HS-27A (cell line): Measurements from ENCODE around the gene CEP89.
"Not testable (repeated sequence)": the region's sequence is repeated elsewhere in the genome, so short reads cannot be mapped to it uniquely, and the experiment has no call there.

Experiments
- DNase-seq: peaks from one replicate; pipeline ENCODE4 v3.0.0-alpha.2; 2012; ENCODE audit warnings: low read depth, missing footprints

The CEP89 gene

DNA sequence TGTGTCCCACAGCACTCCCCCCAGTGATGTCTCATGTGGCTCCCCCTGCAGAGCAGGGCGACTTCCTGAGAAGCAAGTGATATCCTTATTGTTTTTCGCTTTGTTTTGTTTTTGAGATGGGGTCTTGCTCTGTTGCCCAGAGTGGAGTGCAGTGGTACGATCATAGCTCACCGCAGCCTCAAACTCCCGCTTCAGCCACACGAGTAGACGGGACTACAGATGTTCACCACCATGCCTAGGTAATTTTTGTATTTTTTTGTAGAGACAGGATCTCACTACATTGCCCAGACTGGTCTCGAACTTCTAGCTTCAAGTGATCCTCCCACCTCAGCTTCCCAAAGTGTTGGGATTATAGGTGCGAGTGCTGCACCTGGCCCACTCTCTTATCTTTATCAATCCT lies 5.0 kb downstream of the CEP89 start:
- DNase-seq: no peak

DNA sequence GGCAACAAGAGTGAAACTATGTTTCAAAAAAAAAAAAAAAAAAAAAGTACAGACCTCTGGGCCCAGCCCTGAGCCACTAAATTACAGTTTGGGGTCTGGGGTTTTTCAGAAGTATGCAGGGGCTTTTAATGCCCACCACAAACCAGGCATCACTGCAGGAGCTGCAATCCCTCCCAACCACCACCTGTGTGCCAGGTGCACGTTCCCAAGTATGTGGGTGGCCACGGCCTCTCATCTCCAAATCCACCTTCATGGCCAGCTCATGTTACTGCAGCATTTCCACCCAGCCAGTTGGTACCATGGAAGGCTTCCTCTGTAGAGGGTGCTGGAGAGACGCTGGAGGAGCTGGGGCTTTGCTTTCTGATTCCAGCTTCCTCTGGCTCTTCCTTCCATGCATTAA lies 26.5 kb downstream of the CEP89 start:
- DNase-seq: no peak

DNA sequence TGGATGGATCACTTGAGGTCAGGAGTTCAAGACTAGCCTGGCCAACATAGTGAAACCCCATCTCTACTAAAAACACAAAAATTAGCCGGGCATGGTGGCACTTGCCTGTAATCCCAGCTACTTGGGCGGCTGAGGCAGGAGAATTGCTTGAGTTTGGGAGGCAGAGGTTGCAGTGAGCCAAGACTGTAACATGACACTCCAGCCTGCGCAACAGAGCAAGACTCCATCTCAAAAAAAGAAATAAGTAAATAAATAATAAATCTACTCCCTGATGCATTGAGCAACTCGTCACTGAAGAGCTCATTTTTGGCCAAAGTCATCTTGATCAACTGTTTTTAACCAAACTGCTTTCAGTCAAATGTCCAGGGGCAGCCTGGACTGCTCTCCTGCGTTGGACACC lies 30.5 kb downstream of the CEP89 start:
- DNase-seq: not testable (repeated sequence)

DNA sequence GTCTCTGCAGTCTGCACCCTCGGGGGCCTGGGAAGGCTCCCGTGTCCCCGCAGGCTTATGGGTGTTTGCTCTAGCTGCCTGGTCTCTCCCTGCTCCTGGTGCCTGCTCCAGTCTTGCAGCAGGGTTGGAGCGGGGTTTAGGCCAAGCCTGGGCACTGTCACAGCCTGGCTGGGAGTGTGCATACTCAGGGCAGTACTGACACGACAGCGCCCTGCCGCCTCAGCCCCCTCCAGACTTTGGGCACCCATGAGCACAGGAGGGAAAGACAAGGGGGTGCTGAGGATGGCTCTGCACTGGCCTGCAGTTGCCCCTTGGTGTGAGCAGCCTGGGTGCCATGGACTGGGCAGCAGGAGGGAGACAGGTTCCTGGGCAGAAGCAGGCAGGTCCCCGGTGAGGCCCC lies 35.7 kb downstream of the CEP89 start:
- DNase-seq: no peak

DNA sequence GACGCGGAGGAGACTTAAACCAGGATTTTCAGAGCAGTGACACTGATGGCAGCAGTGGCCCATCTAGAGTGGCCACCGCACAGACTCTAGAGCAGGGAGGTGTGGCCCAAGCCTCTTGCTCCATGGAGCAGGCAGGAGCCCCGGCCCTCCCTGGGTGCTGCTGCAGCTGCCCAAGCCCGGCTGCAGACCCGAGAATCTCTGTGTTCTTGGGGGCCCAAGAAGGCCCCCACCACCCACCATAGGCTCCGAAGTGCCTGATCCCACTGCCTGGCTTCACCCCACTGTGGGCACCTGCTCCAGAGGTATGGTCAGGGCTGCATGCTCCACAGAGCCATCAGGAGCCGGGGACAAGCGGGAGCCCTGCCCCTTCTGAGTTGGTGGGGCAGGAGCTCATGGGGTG lies 36.1 kb downstream of the CEP89 start:
- DNase-seq: no peak

DNA sequence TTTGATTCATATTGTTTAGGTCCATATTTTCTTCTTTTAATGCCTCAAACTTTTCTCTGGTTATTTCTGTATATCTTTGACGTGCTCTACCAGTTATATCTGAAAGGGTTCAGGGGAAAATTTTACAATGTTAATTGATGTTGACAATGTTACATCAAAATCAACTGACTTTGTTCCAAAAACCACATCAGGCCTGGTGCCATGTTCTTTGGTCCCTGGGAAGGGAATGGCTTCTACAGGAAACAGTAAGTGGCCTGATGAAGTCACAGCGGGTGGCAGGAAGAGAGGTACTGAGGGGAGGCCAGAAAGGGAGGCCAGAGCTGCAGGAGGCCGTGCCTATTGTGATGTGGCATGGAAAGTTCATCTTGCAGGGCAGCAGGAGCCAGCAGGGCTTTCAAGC lies 38.2 kb downstream of the CEP89 start:
- DNase-seq: no peak

DNA sequence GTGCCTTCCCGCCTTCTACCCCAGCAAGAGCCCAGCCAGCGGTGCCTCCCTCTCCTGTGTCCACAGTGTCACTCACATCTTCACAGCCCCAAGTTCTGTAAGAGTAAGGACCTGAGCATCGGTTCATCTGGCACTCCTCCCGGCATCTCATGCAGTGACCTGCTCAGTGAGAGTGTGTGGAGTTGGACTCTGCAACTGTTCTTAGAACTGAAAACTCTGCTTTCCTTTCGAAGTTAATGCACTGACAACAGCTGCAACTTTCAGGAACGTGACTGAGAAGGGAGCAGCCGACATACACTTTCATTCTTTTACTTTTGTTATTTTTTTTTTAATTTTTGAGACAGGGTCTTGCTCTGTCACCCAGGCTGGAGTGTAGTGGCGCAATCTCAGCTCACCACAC lies 41.2 kb downstream of the CEP89 start:
- no peak for DNase-seq

DNA sequence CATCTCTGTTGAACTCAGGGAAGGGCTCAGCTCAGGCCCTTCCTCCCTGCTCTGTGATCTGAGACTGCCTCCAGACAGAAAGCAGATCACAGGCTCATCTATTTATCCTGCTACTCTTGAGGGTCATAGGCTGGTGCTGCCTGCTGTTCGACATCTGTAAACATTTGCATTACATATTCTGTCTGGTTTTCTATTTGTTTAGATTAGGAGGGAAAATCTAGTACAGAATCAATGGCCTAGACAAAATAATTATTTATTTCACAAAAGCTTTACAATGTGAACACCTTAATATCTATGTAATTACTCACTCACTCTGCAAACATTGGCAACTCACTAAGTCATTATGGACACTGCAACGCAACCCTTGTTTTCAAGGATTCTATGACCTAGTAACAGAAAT lies 43.0 kb downstream of the CEP89 start:
- DNase-seq: no peak

DNA sequence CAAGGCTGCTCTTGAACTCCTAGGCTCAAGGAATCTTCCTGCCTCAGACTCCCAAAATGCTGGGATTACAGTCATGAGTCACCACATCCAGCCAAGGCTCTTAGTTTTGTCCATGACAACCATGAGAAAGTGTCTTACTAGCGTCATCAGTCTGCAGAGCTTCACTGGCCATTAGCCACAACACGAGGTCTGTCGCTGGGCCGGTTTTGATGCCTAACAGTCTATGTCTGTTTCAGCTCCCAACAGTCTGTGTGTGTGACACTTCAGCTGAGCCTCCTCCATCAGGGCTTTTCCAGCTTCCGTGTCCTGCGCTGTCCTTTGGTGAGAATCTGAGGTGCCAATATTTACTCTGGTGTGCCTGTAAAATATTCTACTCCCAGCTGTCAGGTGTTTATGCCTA lies 47.6 kb downstream of the CEP89 start:
- no peak for DNase-seq

DNA sequence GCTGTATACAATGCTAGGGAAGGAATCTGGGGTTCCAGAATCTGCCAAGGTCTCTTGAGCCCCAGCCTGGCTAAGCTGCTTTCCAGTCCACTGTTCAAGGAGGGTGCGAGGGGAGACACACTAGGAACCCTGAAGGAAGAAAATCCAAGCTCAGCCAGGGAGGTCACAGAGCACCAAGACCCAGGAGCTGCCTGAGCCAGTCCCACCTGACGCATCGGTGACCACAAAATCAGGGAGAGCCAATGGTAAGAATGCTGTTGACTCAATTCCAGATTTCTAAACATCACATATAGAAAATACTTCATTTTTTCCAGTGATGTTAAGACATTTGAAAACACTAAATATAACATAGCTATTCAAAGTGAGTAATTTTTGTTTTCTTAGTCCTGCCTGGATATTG lies 50.1 kb downstream of the CEP89 start:
- no peak for DNase-seq

DNA sequence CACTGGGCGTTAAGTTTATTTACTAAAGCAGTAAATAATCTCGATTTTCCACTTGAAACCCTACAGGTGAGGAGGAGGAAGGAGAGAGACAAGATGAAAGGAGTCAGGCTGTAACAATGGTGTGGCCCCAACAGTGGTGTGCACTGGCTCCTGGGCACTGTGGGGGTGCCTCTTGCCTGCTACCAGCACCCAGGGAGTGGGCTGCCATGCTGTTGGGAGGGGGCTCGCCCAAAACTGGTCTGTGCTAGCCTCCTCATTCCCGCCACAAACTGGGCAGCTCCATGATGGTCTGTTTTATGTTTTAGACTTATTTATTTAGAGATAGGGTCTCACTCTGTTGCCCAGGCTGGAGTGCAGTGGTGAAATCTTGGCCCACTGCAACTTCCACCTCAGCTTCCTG lies 52.4 kb downstream of the CEP89 start:
- DNase-seq: no peak

DNA sequence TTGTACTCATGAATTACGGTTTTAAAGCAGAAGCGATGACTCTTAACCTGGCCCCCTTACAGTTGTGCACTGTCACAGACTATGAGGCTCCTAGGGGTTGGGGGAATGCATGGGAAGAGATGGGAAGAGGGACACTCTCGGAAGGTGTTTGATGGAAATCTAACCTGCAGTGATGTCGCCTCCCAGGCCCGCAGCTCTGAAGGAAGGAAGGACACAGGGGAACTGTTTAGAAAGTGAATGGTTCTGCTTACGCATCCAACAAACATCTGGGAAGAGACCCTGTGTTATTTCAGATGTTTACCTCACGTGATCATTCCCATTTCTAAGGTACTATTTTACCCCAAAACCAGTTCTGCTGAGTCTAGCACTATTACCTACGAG lies 54.2 kb downstream of the CEP89 start:
- DNase-seq: no peak

DNA sequence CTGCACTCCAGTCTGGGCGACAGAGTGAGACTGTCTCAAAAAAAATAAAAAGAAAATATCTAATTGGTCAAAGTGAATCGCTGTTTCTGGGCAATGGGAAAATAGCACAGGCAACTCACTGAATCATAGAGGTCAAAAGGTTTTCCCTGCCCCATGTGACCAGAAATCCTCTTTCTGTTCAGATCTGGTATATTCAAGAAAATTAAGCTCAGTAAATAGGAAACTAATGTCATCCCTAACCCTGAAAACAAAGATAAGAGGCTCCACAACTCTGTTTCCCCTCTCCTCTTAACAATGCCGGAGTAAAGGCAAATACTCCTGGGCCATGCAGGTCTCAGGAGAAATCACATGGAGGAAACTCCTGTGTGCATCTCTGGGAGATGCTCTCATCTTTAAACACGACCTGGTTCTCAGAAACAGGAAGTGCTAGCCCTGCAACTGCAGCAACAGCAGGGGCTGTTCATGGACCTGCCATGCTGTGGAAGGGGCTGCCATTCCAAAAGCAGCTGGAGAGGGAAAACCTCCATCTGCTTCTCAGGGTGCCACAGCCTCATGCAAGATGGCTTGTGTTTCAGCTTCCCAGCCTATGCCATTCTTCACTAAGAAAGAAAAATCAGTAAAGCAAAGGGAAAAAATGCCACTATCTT lies 54.7 kb downstream of the CEP89 start:
- no peak for DNase-seq

DNA sequence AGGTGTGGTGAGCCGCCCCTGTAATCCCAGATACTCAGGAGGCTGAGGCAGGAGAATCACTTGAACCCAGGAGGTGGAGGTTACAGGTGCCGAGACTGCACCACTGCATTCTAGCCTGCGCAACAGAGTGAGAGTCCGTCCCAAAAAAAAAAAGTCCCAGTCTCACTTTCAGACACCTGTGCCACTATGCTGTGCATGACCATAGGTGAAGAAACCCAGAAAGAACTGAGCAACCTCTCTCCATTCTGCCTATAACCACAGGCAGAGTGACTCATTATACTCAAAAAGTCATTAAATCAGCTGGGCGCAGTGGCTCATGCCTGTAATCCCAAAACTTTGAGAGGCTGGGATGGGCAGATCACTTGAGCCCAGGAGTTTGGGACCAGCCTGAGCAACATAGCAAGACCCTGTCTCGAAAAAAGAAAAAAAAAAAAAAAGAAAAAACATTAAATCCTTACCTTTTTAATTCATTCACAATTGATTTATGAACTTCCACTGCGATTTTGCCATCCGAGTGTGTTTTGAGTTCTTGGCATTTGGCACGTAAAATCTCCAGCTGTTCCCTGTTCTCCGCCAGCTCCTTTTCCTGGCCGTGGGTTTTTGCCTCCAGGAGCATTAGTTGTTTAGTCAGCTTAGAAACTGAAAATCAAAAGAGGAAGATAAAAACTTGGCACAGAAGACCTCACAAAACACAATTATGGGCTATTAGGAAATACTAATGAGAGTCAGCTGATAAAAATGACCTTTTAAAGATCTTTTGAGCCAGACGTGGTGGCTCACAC lies 56.7 kb downstream of the CEP89 start:
- no peak for DNase-seq

DNA sequence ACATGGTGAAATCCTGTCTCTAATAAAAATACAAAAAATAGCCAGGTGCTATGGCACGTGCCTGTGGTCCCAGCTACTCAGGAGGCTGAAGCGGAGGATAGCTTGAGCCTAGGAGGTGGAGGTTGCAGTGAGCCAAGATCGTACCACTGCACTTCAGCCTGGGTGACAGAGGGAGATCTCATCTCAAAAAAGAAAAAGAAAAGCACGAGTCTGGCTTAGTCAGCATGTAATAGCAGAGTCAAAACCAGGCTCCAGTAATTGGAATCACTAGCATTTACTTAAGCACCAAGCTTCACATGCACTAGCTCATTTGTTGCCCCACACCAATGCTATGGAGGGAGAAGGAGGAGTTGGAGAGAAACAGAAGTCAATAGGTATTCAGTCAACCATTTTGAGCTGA lies 60.3 kb downstream of the CEP89 start:
- DNase-seq: no peak

DNA sequence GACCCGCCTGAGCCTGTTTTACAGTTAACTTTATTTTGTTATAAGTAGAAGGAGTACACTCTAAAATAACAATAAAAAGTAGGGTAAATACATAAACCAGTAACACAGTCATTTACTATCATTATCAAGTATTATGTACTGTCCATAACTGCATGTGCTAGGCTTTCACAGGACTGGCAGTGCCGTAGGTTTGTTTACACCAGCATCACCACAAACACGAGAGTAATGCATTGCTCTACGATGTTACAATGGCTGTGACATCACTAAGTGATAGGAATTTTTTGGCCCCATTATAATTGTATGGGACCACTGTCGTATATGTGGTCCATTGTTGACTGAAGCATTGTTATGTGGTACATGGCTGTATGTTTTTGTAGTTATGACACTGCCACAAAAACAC lies 60.9 kb downstream of the CEP89 start:
- no peak for DNase-seq

DNA sequence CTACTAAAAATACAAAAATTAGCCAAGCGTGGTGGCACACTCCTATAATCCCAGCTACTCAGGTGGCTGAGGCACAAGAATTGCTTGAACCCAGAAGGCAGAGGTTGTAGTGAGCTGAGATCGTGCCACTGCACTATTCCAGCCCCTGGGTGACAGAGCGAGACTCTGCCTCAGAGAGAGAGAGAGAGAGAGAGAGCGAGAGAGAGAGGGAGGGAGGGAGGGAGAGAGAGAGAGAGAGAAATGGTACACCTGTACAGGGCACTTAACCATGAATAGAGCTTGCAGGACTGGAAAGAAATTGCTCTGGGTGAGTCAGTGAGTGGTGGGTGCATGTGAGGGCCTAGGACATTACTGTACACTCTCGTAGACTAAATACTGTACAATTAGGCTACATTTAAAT lies 61.7 kb downstream of the CEP89 start:
- DNase-seq: no peak

DNA sequence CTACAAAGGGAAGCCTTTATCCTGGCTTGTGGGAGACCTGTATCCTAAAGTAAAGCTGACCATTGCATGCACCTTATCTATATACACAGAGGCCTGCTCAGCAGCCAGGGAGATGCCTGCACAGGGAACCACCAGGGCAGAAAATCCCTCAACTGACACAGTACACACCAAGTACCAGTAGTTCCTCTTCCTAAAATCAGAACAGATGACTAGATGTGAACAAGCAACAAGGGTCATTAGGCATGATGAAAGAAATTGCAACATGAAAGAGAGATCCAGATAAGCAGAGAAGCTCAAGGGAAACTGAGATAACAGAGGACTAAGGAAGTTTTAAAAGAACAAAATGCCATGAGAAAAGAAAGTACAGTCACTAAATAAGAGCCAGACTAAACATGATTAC lies 62.5 kb downstream of the CEP89 start:
- no peak for DNase-seq

DNA sequence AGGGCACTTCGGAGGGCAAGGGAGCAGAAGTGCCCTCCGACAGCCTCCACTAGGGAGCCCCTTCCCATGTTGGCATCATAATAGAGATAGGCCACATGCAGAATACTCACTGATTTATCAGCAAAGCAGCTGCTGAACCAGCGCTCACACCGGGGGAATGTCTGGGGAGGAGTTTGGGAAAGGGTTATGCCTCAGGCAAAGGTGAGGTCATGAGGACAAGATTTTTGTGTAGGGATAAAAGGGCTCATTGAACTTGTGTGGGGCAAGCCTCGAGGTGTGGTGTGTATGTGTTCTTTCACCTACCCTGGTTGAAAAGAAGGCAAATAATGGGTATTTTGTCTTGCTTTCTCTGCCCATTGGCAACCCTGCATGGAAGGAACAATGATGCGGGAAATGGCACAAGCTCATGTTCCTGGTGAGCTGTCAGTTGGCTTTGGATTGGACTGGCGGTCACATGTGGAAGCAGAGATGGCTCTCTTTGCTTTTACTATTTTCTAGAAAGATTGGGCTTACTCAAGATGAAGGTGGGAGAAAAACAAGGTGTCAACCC lies 63.0 kb downstream of the CEP89 start:
- no peak for DNase-seq

DNA sequence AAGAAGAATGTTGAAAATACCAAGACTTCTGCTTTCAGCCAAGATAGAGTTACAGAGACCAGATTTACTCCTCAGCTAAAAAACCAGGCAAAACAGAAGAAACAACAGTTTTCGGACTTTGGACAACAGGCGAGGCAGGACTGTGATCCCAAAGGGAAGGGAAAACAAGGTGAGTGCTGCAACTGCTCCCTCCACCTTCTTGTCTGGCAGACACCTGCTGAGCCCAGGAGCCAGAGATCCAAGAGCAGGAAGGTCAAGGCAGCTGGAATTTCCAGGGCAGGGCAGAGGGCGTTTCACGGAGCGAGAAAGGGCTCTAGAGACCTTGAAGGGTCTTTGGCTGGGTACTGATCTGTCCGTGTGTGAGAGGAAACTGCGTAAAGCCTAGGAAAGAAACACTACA lies 69.3 kb downstream of the CEP89 start:
- DNase-seq: no peak

DNA sequence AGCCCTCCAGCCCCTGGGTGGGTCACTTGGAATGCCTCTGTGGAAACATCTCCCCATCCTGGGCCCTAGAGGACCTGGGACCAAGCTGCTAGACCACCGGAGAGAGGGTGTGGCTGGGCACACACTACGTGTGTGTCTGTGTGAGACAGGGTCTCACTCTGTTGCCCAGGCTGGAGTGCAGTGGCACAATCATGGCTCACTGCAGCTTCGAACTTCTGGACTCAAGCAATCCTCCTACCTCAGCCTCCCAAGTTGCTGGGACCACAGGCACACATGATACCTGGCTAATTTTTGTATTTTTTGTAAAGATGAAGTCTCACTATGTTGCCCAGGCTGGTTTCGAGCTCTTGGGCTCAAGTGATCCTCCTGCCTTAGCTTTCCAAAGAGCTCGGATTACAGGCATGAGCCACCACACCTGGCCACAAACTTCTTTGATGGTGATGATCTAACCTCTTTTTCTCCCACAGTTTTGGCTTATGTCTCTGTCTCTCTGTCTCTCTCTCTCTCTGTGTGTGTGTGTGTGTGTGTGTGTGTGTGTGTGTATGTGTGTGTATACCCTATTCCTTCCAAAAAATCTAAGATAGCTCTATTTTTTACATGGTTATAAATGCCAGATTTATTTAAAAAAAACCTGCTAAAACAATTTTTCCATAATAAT lies 70.1 kb downstream of the CEP89 start:
- no peak for DNase-seq

DNA sequence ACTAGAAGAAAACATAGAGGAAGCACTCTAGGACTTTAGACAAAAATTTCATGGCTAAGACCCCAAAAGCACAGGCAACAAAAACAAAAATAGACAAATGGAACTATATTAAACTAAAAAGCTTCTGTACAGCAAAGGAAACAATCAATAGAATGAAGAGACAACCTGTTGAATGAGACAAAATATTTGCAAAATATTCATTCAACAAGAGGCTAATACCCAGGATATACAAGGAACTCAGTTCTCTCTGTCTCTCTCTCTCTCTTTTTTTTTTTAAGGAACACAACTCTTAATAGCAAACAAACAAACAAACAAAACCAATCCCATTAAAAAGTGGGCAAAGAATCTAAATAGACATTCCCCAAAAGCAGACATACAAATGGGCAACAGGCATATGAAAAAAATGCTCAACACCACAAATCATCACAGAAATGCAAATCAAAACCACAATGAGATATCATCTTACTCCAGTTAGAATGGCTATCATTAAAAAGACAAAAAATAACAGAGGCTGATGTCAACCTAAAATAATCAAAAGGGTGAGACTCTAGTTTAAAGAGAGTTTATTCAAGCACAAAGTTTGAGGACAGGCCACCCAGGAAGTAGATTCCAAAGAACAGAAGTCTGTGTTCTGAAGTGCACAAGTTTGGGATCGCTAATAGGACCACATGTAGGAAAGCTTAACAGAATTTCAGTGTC lies 75.1 kb downstream of the CEP89 start:
- no peak for DNase-seq

DNA sequence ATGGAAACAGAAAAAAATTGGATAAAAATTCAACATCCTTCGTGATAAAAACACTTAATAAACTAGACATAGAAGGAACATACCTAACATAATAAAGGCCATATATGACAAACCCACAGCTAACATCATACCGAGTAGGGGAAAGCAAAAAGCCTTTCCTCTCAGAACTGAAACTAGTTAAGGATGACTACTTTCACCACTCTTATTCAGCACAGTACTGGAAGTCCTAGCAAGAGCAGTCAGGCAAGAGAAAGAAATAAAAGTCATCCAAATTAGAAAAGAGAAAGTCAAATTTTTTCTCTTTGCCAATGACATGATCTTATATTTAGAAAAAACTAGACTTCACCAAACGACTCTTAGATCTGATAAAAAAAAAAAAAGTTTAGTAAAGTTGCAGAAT lies 76.4 kb downstream of the CEP89 start:
- no peak for DNase-seq
